HepG2 (cell line): Measurements from ENCODE around the gene TSNAXIP1. TPM values are rescaled to one million over a fixed set of nuclear protein-coding genes. Genes with fewer than 3 reads are reported as not detected.

Source experiments
- AGO2 ChIP-seq: fragments of 200-400 bp; formaldehyde crosslinking; optimal IDR thresholded peaks from 2 replicates; pipeline ENCODE3; 2017; ENCODE audit warnings: mild to moderate bottlenecking, low read depth, low read length, moderate library complexity
- ATRX ChIP-seq: sonication (generic); formaldehyde crosslinking; IDR thresholded peaks from 2 replicates; pipeline ENCODE4 v1.4.0; 2020; ENCODE audit warnings: missing genetic modification reagents, borderline replicate concordance
- HIVEP1 ChIP-seq: sonication (generic); formaldehyde crosslinking; IDR thresholded peaks from 2 replicates; pipeline ENCODE4 v1.4.0; 2020; ENCODE audit warnings: mild to moderate bottlenecking, missing genetic modification reagents
- NR2F2 ChIP-seq: IDR thresholded peaks from 2 replicates; pipeline ENCODE4 v1.6.1; 2012; ENCODE audit warnings: low read depth, inconsistent platforms, borderline replicate concordance
- RBM22 ChIP-seq: fragments of 200-400 bp; formaldehyde crosslinking; optimal IDR thresholded peaks from 2 replicates; pipeline ENCODE3; 2017; ENCODE audit warnings: mild to moderate bottlenecking, low read length, moderate library complexity
- SIX4 ChIP-seq: sonication (generic); formaldehyde crosslinking; IDR thresholded peaks from 2 replicates; pipeline ENCODE4 v1.4.0; 2020; ENCODE audit warnings: missing genetic modification reagents
- TCF12 ChIP-seq, 2 experiments: fragments of 450-650 bp in 1 of 2; sonication (generic) in 1 of 2; formaldehyde crosslinking in 1 of 2; IDR thresholded peaks; 2 replicates each; pipeline versions ENCODE4 v1.6.1 to v1.8.0; 2017 to 2022; ENCODE audit warnings: antibody characterized with exemption in 1 of 2, mild to moderate bottlenecking in 1 of 2, missing genetic modification reagents in 1 of 2, moderate library complexity in 1 of 2
- TCF7L2 ChIP-seq: IDR thresholded peaks from 2 replicates; pipeline ENCODE4 v1.6.1; 2011; ENCODE audit warnings: mild to moderate bottlenecking, low read depth, low read length, moderate library complexity
- ZNF362 ChIP-seq: sonication (generic); formaldehyde crosslinking; IDR thresholded peaks from 2 replicates; pipeline ENCODE4 v1.4.0; 2020; ENCODE audit warnings: missing genetic modification reagents, mild to moderate bottlenecking, borderline replicate concordance
- ZNF451 ChIP-seq: sonication (generic); formaldehyde crosslinking; IDR thresholded peaks from 2 replicates; pipeline ENCODE4 v1.5.0; 2020; ENCODE audit warnings: mild to moderate bottlenecking, missing genetic modification reagents
- ZNF639 ChIP-seq: conservative IDR thresholded peaks from 2 replicates; pipeline ENCODE4 v1.6.1; 2018; ENCODE audit warnings: missing genetic modification reagents
- ZNF674 ChIP-seq: sonication (generic); formaldehyde crosslinking; IDR thresholded peaks from 2 replicates; pipeline ENCODE4 v1.5.0; 2020; ENCODE audit warnings: low read depth, mild to moderate bottlenecking, missing genetic modification reagents
- ZNF747 ChIP-seq: sonication (generic); formaldehyde crosslinking; IDR thresholded peaks from 2 replicates; pipeline ENCODE4 v1.8.1; 2023; ENCODE audit warnings: missing genetic modification reagents, mild to moderate bottlenecking, borderline replicate concordance
- ZNF83 ChIP-seq: sonication (generic); formaldehyde crosslinking; IDR thresholded peaks from 2 replicates; pipeline ENCODE4 v1.4.0; 2020; ENCODE audit warnings: missing genetic modification reagents, mild to moderate bottlenecking, borderline replicate concordance
- ZNF878 ChIP-seq: sonication (generic); formaldehyde crosslinking; IDR thresholded peaks from 2 replicates; pipeline ENCODE4 v1.8.1; 2023; ENCODE audit warnings: mild to moderate bottlenecking, missing genetic modification reagents, moderate library complexity
- polyA plus RNA-seq, 8 experiments: library from polyadenylated mRNA; depleted of rRNA in 3 of 8; stranded (reverse) in 7 of 8; unstranded in 1 of 8; fragments of >200 nt; fragmentation: Illumina TruSeq in 4 of 8; extraction: Trizol in 4 of 8; gene quantifications; 2 replicates each; pipeline versions ENCODE4 v1.2.1 to v1.2.3, GENCODE V29; 2011 to 2016; ENCODE audit warnings: low read depth in 4 of 8, missing spikeins in 1 of 8, mixed read lengths in 1 of 8; ENCODE audit not compliant: insufficient read depth in 1 of 8
- total RNA-seq, 5 experiments: library from RNA; depleted of rRNA; stranded (reverse); fragments of >200 nt; fragmentation: Illumina TruSeq; extraction: Trizol; gene quantifications; 2 replicates each; pipeline ENCODE4 v1.2.3, GENCODE V29; 2016; ENCODE audit warnings: low read depth in 1 of 5
- TF ChIP-seq, protein P1 (sequence below): sonication (generic); formaldehyde crosslinking; IDR thresholded peaks from 2 replicates; pipeline ENCODE4 v1.4.0; 2020; ENCODE audit warnings: mild to moderate bottlenecking, missing genetic modification reagents
- TF ChIP-seq, protein P2 (sequence below): sonication (generic); formaldehyde crosslinking; IDR thresholded peaks from 2 replicates; pipeline ENCODE4 v1.8.0; 2022; ENCODE audit warnings: missing genetic modification reagents, mild to moderate bottlenecking, borderline replicate concordance

TSNAXIP1 gene
- total and polyA plus RNA-seq, 2 of the 13 experiments (the other 11 are each of a cell fraction or from before 2014, with no cell fraction given), result 0.37 to 0.86 TPM

GRCh38 chr16:67806428-67807147 is at the start of gene TSNAXIP1, which contains the start of gene RANBP10 (continued):
- TF ChIP-seq TCF7L2, result no peak
- TF ChIP-seq ZNF674 (CRISPR knock-in tag), result 0 out of 2 replicates have a peak, but pooled peaks have one; percentile 54
- TF ChIP-seq, protein P1, sequence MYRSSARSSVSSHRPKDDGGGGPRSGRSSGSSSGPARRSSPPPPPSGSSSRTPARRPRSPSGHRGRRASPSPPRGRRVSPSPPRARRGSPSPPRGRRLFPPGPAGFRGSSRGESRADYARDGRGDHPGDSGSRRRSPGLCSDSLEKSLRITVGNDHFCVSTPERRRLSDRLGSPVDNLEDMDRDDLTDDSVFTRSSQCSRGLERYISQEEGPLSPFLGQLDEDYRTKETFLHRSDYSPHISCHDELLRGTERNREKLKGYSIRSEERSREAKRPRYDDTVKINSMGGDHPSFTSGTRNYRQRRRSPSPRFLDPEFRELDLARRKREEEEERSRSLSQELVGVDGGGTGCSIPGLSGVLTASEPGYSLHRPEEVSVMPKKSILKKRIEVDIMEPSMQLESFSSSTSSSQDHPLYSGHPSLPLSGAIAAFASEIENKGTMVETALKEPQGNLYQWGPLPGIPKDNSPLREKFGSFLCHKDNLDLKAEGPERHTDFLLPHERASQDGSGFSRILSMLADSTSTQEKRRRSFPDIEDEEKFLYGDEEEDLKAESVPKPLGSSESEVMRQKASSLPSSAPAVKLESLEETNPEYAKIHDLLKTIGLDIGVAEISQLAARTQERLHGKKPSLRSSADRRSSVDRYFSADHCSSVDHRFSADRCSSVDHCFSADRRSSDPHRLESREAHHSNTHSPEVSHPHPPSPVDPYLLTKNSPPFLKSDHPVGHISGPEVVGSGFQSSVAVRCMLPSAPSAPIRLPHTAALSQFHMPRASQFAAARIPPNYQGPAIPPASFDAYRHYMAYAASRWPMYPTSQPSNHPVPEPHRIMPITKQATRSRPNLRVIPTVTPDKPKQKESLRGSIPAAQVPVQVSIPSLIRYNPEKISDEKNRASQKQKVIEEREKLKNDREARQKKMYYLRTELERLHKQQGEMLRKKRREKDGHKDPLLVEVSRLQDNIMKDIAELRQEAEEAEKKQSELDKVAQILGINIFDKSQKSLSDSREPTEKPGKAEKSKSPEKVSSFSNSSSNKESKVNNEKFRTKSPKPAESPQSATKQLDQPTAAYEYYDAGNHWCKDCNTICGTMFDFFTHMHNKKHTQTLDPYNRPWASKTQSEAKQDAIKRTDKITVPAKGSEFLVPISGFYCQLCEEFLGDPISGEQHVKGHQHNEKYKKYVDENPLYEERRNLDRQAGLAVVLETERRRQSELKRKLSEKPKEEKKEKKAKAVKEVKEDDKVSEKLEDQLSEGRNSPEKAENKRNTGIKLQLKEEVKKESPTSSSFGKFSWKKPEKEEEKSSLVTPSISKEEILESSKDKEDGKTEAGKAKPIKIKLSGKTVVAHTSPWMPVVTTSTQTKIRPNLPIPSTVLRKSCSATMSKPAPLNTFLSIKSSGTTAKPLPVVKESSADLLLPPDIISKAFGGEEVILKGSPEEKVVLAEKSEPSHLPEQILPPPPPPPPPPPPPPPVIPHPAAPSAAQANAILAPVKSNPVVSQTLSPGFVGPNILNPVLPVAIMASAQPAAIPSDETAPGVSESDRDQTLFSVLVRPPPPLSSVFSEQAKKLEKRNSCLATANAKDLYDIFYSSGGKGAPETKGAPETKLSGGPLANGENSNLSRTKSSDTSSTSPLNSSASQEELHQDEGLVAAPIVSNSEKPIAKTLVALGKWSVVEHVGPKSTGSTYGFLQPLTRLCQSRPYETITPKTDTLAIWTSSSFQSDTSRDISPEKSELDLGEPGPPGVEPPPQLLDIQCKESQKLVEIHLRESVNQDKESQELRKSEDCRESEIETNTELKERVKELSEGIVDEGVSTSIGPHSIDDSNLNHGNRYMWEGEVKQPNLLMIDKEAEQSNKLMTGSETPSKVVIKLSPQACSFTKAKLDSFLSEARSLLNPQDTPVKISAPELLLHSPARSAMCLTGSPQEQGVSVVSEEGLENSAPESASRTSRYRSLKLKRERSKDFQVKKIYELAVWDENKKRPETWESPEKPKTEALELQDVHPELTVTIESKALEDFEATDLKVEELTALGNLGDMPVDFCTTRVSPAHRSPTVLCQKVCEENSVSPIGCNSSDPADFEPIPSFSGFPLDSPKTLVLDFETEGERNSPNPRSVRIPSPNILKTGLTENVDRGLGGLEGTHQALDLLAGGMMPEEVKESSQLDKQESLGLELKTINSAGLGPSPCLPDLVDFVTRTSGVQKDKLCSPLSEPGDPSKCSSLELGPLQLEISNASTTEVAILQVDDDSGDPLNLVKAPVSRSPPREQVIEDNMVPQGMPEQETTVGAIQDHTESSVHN, result no peak
- TF ChIP-seq AGO2, result no peak
- peak; percentile 91 for TF ChIP-seq RBM22
- peak; percentile 65; the same call in 1 of the 2 replicates for TF ChIP-seq ZNF83 (CRISPR knock-in tag)
- peak; percentile 36; the same call in 1 of the 2 replicates for TF ChIP-seq SIX4
- no peak for TF ChIP-seq ZNF362 (CRISPR knock-in tag)
- peak; percentile 64 for TF ChIP-seq HIVEP1 (CRISPR knock-in tag)
- TF ChIP-seq ZNF639 (CRISPR knock-in tag), result no peak; the same call in none of the 2 replicates
- peak; percentile 91; the same call in 1 of the 2 replicates for TF ChIP-seq ZNF747 (CRISPR knock-in tag)
- no peak for TF ChIP-seq NR2F2
- TF ChIP-seq ATRX, result no peak
- TF ChIP-seq, protein P2, sequence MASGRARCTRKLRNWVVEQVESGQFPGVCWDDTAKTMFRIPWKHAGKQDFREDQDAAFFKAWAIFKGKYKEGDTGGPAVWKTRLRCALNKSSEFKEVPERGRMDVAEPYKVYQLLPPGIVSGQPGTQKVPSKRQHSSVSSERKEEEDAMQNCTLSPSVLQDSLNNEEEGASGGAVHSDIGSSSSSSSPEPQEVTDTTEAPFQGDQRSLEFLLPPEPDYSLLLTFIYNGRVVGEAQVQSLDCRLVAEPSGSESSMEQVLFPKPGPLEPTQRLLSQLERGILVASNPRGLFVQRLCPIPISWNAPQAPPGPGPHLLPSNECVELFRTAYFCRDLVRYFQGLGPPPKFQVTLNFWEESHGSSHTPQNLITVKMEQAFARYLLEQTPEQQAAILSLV, result peak; percentile 72
- peak; percentile 1 for TF ChIP-seq ZNF451 (CRISPR knock-in tag)
- TF ChIP-seq TCF12 (IDR thresholded peaks at IDR 0.05), result no peak
- TF ChIP-seq TCF12 (CRISPR knock-in tag; IDR thresholded peaks at IDR 0.05), result peak; percentile 51; the same call in 1 of the 2 replicates
- TF ChIP-seq ZNF878 (CRISPR knock-in tag), result no peak
